GM10248 (cell line): ENCODE measurements around the gene ASXL1.
A peak's percentile ranks its signal among the peaks of the same experiment; 100 is the strongest.

Experiments used
- CTCF ChIA-PET: fragments of 300-600 bp; sonication (Branson Sonifier 250); formaldehyde crosslinking; extraction: SDS; loops from one replicate; lab custom pipeline; 2021; ENCODE audit warnings: antibody characterized with exemption; lab: Yijun Ruan, JAX
- POLR2A ChIA-PET: fragments of 350-650 bp; sonication (Branson Sonifier 250); formaldehyde crosslinking; extraction: SDS; loops from one replicate; lab custom pipeline; 2020; ENCODE audit warnings: antibody characterized with exemption; lab: Yijun Ruan, JAX
- DNase-seq: peaks from one replicate; pipeline ENCODE4 v3.0.0; 2012; ENCODE audit errors: extremely low spot score
- CTCF ChIP-seq: IDR thresholded peaks from 2 replicates; pipeline ENCODE4 v1.5.1; 2012; ENCODE audit warnings: mild to moderate bottlenecking, low read depth; ENCODE audit errors: extremely low read depth, missing control alignments, control extremely low read depth

The ASXL1 gene

DNA sequence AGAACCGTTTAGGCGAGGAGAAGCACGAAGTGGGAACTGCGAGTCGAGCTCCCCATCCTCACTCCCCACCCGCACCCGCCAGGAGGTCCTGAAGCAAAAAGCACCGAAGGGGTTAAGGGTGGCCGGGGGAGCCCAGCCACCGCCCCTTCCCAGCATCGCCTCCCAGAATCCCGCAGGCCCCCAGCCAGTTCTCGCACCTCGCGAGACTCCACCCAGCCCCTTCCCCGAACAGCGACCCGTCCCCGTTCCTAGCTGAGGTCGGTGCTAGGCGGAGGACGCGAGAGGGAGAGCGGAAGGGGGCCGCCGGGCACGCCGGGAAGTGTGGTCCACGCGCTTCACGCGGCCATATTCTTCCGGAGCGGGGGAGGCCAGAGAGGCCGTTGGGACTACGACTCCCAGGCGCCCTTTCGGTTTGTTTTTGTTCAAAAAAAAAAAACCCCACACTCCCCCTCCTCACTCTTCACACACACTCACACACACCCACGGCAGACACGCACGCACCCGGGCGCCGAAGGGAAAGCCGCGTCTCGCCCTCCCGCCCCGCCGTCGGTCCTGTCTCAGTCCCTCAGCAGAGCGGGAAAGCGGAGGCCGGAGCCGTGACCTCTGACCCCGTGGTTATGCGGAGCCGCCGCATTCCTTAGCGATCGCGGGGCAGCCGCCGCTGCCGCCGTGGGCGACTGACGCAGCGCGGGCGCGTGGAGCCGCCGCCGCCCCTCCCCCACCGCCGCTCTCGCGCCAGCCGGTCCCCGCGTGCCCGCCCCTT lies at the start of gene ASXL1:
Gene ASXL1 (plus strand): TSS at position 463 of the 763 bp plus-strand sequence. CDS start 445 bp downstream, outside the sequence.
- CTCF ChIA-PET = interaction anchor here (0.7 to 2.3 kb wide), 2 partner anchors 13 to 19 kb away, joined by 3 to 7 read pairs; no protein-coding TSS in a partner anchor
- TF ChIP-seq CTCF = no peak
- POLR2A ChIA-PET = interaction anchor here (0.5 to 1.0 kb wide), 4 partner anchors 13 to 72 kb away, joined by 3 to 8 read pairs (median 6); no protein-coding TSS in a partner anchor
- DNase-seq = peak; percentile 91

- ChIA-PET CTCF (interaction anchor here (1.8 kb wide), 1 partner anchor 10 kb away, joined by 8 read pairs; no protein-coding TSS in a partner anchor), POLR2A (no interaction called here)
- no peak for DNase-seq
- no peak for TF ChIP-seq CTCF
Measured at GRCh38 chr20:32312718-32313424, 45.3 kb upstream of the ASXL1 start.

GRCh38 chr20:32314768-32315167 lies 43.4 kb upstream of the ASXL1 start:
- ChIA-PET CTCF (interaction anchor here (1.0 kb wide), 1 partner anchor 12 kb away, joined by 4 read pairs; no protein-coding TSS in a partner anchor), POLR2A (no interaction called here)
- no peak for DNase-seq
- TF ChIP-seq CTCF = no peak

- CTCF ChIA-PET = interaction anchor here (0.7 to 1.8 kb wide), 4 partner anchors 9 to 463 kb away, joined by 3 to 5 read pairs (median 4); no protein-coding TSS in a partner anchor
- POLR2A ChIA-PET = no interaction called here
- no peak for DNase-seq
- no peak for TF ChIP-seq CTCF
Measured at GRCh38 chr20:32315399-32315798, 42.7 kb upstream of the ASXL1 start.

DNA sequence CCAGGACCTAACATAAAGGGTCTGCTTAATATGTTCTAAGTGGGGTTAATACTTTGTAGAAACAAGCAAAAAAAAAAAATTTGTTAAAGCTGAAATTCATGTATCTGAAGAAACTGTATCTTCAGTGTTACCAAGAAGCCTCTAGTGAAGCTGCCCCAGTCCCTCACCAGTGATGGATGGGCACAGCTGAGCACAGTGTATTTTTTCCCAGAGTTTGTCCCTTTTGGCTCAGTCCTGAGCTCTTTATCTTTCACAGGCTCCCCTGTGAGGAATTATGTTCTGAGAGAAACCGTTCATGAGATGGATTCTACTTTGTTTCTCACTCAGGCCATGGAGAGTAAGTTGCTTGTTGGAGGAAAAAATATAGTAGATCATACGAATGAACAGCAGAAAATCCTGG lies 42.2 kb upstream of the ASXL1 start:
- no peak for TF ChIP-seq CTCF
- ChIA-PET CTCF (interaction anchor here (0.7 to 1.8 kb wide), 6 partner anchors 9 to 463 kb away, joined by 3 to 5 read pairs (median 4); no protein-coding TSS in a partner anchor), POLR2A (no interaction called here)
- DNase-seq = no peak

DNA sequence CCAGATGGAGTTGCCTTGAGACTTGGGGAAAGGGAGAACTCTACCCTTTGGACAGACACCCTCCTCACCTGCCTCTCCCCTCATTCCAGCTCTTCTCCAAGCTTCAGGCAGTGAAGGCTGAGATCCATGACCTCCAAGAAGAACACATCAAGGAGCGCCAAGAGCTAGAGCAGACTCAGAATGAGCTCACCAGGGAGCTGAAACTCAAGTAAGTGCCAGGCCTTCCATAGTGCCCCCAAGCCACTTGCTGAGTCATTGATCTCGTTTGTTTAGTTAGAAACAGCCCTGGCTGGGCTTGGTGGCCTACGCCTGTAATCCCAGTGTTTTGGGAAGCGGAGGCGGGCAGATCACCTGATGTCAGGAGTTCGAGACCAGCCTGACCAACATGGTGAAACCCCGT lies 41.5 kb upstream of the ASXL1 start:
- POLR2A ChIA-PET = no interaction called here
- no peak for DNase-seq
- CTCF ChIA-PET = interaction anchor here (0.9 to 1.8 kb wide), 6 partner anchors 8 to 37 kb away, joined by 3 to 5 read pairs (median 4); no protein-coding TSS in a partner anchor
- TF ChIP-seq CTCF = no peak
